NCI-H2107 treated with DMSO at 0.1 percent for 48 hours (cell line): ENCODE data around the gene VEGFC.

ENCODE experiments used
- DNase-seq: peaks from one replicate; lab custom pipeline; 2025; ENCODE audit not compliant: unreplicated experiment; lab: John Stamatoyannopoulos, UW

Gene VEGFC

DNA sequence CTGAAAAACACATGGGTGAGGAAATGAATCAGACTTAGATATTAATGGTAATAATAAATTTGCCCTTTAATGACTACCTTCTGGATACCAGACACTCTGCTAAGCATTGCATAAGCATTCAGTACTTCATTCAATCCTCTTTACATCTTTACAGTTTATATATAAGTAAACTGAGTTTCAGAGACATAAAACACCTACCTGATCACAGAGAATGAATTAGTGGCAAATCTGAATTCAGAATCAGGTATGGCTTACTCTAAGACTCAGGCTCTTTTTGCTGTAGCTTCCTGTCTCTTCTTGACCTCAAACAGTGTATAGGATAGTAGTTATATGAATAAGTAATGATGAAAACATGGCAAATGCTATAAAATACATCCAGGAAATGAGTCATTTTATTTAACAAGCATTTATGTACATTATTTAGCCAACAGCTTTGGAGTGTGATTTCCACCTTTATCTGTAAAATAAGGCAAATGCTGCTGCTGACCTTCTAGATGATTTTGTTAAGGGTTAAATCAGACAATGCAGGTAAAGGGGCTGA, 83.9 kb downstream of the VEGFC start:
- no peak for DNase-seq

DNA sequence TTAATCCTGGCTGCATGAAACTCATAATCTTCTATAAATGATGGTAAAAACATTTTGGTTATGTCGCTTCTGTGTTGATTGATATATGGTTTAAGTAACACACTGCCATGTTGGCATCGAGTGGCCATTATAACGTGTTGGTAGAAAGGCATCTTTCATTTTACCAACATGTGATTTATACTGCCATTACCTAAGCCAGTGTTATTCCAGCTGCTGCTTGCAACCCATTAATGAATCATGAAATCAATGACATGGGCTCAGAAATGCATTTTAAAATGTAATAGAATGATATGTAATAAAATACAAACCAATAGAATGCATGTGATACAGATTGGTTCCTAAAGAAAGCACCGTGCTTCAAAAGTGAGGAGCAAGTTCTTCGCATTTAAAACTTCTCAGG, 102.0 kb downstream of the VEGFC start:
- DNase-seq, result no peak

DNA sequence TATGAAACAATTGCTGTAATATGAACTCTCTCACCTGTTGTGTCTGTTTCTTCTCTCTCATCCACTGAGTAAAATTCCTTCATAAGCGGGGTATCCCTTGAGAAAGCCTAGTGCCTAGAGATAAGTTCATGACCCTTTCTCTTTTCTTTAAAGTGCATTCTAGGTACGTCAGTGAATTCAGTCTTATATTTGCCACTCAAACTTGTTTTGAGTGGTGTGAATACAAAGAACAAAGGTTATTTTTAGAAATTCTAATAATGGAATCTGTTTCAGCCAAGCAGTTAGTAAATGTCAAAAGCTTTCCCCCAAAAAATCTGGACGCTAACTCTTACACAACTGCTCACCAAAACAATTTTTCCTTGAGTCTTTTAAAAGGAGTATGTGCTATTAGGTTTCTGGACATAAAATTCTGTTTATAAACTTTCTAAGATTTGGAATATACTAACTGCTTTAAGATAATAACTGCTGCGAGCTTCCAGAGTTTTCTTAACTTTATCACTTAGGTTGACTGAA, 112.0 kb downstream of the VEGFC start:
- no peak for DNase-seq

DNA sequence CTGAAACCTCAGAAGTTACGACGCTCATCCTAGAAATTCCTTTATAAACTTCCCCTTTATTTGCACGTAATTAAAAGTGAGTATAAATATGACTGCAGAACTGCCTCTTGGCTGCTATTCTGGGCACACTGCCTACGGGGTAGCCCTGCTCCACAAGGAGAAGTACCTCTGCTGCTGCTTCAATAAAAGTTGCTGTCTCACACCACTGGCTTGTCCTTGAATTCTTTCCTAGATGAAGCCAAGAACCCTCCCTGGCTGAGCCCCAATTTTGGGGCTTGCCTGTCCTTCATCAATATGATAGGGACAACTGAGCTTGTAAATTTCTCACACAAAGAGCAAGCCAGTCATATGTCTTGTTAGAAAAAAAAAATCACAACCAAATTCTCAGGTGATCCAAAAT, 115.8 kb downstream of the VEGFC start:
- no peak for DNase-seq

DNA sequence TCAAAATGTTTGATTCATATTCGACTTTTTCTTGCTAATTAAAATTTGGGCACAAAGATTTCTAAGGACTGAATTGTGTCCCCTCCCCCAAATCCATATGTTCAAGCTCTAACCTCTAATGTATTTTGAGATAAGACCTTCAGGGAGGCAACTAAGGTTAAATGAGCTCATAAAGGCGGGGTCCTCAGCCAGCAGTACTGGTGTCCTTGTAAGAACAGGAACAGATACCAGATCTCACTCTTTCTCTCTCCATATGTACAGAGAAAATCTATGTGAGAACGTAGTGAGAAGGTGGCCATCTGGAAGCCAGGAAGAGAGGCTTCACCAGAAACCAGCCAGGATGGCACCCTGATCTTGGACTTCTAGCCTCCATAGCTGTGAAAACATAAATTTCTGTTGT, 116.9 kb downstream of the VEGFC start:
- DNase-seq, result no peak

DNA sequence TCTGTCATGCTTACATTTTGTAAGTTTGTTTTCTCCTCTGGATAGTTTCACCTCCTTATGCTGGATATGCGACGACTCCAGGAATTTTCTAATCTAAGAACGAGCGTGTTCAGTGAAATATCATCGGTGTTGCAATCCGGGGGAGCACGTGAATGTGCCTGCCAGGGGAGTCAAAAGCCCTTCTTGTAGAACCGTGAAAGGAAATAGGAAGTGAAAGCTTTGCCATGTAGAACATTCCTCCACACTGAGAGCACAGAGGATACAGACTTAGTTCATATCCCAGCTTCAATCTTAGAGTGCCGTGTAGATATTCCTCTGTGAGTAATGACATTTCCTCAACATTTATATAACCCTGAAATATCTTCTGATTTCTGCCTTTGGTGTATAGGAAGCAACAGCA, 121.2 kb downstream of the VEGFC start:
- no peak for DNase-seq

DNA sequence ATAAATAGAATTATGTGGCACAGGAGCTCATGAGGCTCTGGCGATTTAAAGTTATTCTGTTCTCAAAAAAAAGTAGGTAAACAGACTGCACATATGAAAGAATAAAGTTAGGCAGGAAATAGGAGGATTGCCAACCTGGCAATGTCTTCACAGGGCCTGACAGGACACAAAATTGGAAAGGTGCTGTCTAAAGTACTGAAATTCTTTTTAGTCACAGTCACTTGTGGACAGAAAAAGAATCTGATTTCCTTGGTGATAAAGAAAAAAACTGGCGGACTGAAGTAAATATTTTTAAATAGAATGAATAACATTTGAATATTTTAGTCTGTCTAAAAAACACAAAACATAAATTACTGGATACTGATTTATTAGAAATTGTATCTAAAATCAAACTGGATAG, 124.4 kb downstream of the VEGFC start:
- DNase-seq, result no peak

DNA sequence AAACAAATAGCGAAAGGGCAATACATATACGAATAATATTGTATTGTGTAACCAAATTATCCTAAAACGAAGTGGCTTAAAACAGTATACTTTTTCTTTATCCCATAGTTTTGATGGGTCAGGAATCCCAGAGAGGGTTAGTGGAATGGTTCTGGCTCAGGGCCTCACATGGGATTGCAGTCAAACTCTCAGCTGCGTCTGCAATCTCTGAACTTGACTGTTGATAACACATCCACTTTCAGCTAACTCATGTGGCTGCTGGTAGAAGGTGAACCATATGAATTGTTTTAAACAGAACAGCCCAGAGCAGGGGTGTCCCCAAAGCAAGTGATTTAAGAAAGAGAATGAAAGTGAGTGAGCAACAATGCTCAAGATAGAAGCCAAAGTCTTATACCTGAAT, 127.8 kb downstream of the VEGFC start:
- no peak for DNase-seq

DNA sequence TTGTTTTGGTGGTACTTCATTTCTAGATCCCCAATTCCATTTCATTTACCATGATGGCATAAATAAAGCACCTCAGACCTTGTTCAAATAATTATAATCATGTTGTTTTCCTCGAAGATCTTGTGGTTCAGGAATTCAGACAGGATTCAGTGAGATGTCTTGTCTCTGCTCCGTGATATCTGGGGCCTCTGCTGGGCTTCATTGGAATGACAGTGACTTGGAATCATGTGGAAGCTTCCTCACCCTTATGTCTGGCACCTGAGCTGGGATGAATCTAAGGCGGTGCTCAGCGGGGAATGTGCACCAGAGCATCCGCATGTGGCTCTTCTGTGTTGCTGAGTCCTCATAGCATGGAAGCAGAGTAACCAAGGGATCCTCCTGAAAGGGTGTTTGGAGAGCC, 132.2 kb downstream of the VEGFC start:
- DNase-seq, result no peak

DNA sequence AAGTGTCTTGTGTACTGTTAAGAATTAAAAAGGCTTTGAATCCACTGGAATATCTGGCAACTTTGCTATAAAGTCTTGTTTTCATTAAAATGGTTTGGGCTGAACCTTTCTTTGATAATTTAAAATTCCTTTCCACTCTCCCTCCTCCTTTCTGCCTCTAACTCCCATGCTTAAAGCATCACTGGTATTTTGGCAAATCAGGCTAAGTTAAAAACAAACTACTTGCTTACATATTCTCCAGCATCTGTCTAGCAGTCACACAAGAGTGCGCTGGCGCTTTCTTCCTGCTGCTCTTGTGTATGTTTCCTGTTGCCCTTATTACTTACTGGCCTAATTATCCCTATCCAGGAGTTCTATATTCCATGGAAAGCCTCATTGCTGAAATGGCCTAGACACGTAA, 136.6 kb downstream of the VEGFC start:
- DNase-seq, result no peak

DNA sequence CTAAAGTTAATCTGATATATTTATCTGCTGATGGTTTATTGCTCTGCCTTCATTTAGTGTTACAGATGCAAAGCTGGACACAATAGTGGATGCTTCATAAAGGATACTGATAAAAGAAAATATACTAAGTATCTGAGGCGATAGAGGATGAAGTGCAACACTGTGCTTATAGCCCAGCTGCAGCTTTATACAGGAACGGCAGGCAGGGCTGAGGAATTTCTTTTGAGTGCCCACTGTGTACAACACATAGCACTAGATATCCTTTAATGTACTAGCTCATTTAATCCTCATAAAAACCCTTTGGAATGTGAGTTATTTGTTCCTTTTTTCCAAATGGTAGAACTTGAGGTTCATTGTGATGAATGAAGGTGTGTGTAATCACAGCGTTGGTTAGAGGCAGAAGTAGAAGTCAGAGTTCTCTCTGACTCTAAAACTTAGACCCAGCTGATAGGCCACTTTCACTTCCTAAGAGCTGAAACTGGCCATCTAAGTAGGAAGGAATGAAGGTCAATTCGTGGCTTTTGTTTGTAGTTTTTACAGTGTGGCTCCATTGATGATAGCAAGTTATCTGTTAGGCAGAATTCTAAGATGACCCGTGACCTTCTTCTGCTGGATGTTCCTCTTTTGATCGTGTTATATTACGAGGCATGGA, 138.0 kb downstream of the VEGFC start:
- no peak for DNase-seq

DNA sequence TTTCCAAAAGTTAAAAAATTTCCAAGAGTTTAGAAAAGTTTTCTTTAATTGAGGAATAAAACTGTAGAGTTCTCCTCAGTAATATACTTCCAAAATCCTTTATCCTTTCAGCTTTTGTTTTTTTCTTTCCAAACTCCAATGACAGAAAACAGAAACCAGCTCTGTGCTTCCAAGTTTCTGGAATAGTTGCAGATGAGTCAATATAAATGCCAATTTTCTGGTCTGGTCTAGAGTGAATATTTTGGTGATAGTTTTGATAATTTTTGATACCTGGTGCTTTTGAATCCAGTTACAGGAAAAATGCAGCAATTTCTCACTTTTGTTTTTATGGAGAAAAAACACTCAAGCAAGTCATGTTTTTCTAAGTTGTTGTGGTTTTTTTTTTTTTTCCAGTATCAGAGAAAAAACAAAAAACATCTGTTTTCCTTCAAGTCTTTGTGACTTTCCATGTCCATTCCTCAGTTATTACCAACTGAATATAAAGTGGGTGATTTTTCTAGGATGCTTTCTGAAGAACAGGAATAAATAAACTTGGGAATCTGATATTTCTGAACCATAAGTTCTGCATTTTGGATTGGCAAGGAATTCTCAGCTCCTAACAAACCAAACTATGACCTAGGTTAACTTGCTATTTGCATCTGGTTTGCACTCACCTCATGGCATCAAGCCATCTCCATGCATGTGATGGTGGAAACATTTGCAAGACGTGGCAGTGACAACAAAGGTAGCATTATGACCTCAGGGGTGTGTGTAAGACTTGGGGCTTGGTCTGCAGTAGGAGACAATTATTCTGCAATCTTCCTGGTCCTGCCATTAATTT, 139.1 kb downstream of the VEGFC start:
- DNase-seq, result no peak

DNA sequence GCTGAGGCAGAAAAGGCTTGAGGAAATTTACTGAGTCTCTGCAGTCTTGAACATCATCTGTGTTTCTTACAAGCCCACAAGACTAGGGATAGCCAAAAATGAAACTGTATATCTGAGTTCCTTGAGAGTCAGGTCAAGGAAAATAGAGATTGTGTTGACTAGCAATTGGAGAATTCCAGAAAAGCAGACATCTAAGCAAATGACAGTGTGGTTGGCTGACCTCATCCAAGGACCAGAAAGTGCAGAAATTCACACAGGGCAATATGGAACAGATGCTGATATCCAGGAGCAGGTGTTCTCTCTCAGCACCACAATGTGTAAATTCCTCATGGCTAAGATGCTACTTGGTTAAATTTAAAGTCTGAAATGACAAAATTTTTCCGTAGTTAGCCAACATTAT, 146.4 kb downstream of the VEGFC start:
- no peak for DNase-seq

DNA sequence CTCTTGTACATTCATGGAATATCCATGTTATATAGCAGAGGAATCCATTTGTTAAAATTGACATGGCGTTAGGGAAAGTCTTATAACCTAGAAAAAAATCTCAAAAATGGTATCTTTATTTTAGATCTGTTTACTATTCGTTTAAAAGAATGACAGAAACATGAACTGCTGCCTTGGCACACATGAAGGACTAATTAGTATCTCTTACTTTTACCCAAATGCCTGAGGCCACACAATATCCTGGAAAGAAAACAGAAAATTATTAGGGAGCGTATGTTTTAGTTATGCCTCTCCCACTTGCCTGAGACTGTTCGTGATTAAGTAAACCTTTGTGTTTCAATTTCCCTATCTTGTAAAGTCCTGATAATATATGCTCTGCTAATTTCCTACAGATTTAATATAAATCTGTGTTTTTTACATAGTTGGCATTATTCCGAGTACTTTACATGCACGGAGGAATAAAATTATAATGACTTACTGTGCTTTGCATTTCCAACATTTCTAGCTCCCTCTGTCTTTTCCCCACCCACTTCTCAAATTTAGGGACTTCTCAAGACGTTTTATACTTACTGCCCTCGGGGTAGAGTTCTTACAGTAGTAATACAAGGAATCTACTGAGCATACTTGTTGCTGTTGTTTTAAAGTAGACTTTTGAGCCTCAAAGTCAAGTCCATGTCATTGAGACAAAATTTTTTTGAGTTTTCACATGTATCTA, 147.3 kb downstream of the VEGFC start:
- no peak for DNase-seq

DNA sequence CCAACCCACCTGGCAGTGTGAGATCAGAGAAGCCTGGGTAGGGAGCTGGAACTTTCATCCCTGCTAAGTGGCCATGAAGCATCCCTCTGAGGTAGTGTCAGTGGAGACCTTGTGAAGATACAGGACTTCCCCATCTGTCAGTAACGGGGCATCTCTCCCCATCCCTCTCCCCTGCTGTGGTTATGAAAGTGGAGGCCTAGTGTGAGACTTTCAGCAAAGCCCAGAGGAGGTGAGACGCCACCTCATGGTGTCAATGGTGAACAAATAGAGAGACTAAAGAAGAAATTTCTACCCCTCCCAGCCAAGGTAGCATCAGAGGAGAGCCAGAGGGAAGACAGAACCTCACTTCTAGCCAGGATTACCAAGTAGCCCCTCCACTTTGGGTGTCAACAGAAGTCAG, 150.2 kb downstream of the VEGFC start:
- DNase-seq, result no peak

DNA sequence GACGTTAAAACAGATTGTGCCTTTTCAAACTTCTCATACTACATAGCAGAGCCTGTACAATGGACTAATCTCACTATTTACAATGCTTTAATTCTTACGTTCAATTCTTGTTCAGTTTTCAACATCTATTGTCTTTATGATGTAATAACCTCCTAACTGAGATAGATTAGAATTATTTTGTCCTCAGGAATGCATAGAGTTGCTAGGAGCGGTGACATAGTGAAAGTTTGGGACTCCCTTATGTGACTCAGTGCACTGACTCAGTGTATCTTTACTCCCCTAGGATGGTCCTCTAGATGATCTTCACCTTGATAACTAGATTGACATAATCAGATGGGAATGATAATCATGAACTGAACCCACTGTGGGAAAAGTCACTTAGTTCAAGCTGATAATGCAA, 151.5 kb downstream of the VEGFC start:
- no peak for DNase-seq

DNA sequence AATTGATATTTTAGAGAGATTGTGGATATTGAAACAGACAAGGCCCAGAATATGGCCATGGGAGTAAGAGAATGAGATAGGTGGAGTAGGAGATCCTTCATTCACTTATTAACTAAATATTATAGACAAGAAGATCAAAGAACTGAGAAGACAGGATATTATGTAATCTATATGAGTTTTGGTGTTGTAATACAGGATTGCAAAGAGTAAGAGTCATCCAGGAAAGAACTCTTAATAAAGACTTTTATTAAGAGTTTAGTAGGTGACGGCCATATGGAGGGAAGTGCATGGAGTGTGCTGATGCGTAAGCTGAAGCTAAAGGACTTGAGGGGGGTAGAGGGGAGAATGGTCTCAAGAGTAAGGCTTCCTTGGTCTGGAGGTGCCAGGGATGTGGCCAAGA, 153.7 kb downstream of the VEGFC start:
- no peak for DNase-seq

DNA sequence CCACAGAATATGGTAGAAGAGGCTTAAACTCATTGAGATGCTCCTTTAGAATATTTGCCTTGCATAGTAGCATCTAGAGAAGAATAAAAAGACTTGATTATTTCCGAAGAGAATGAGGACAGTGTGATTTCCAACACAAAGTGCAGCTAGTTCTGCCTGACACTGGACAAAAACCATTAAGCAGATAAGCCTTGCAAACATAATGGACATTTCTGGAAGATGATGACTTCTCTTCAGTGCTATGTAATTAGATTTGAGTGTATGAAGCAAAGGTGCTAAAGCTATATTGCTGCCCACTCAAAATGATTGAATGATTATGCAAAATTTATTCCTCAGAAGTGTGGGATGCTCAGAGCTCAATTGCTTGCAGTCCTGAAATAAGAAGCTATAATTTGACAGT, 156.4 kb downstream of the VEGFC start:
- DNase-seq, result no peak

DNA sequence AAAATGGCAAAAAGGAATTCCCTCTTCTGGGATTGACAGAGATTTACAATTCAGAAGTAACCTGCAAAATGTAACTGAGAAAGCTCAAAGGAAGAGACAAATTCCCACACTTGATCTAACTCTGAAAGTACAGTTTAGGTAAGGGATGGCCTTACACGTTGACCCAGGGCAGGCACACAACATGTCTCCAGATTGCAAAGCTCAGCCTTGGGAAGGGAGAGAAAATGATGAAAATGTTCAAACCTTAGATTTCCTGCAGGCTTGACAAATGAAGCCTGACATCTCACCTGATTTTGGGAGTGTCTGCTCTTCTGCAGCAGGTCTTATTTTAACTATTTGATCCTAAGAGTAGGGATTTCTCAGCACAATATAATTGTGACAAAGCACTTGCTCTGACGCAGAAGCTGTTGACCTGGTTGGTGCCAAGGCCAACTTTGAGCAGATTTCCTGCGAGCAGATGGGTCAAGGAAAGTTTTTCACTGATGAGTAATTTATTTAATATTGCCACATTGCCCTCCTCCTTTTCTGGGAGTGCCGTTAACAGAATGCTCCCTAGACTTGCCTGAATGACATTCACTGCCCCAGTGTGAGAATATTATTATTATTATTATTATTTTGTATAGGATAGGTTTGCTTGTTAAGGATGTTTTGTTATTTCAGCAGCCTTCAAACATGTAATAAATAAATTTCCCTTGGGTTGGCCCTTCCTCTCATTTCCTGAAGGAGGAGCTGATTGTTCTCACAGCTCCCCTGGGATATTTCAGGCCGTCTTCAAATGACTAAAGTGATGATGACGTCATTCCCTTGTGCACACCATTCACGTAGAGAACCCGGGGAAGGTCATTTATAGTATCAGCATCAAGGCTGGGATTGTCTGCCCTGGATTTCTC, 157.1 kb downstream of the VEGFC start:
- DNase-seq, result no peak
